Measurements from ENCODE around the gene ZNF316. TPM values are rescaled to one million over a fixed set of nuclear protein-coding genes. Genes with fewer than 3 reads are reported as not detected.

Gene ZNF316
- 1 to 10 TPM in 5 of 6 donors, under 1 TPM in 1; 0.97 to 5.7 (median 1.8) TPM for polyA plus RNA-seq (ENCODE audit: low read depth in 6 of 6)

GRCh38 chr7:6636741-6637543, at the start of gene ZNF316:
Gene ZNF316, plus strand, starts transcription at chr7:6637318. Its CDS starts 5,092 bp downstream, at chr7:6642410.
- H3K9me3 Mint-ChIP-seq = no peaks in the 10 kb centered on the region
- ATAC-seq (ENCODE audit: low read depth in 2 of 2) (peak; percentile 72 to 75), DNase-seq (peak; percentile 79)
- H3K4me3 Mint-ChIP-seq = peak within 1 kb of the TSS; percentile 82 to 93 (median 88)
- H3K36me3 Mint-ChIP-seq = peaks cover 0 to 18% of the 10 kb centered on the region in 2 donors
- H3K27ac Mint-ChIP-seq = peak within 1 kb of the TSS; percentile 89 to 95 (median 91)
- H3K27me3 Mint-ChIP-seq = no peaks in the 10 kb centered on the region
- H3K4me1 Mint-ChIP-seq = peaks cover 32 to 57% (median 32%) of the 10 kb centered on the region in 3 donors

GRCh38 chr7:6588566-6588965, 48.6 kb upstream of the ZNF316 start:
- H3K4me3 Mint-ChIP-seq = peak overlapping the region in 6 of 8 donors; percentile 35 to 87 (median 62)
- DNase-seq (no peak), ATAC-seq (ENCODE audit: low read depth in 2 of 2) (no peak)
- H3K9me3 Mint-ChIP-seq = no peaks in the 10 kb centered on the region
- peaks cover 5 to 6% of the 10 kb centered on the region in 2 donors for H3K36me3 Mint-ChIP-seq
- peaks cover 15 to 18% (median 15%) of the 10 kb centered on the region in 3 donors for H3K4me1 Mint-ChIP-seq
- no peaks in the 10 kb centered on the region for H3K27me3 Mint-ChIP-seq
- H3K27ac Mint-ChIP-seq = peak overlapping the region in 5 of 6 donors; percentile 47 to 95 (median 60)

GRCh38 chr7:6589151-6589828, 47.8 kb upstream of the ZNF316 start:
- Mint-ChIP-seq H3K27me3 (no peaks in the 10 kb centered on the region), H3K27ac (peak overlapping the region in 5 of 6 donors; percentile 80 to 98 (median 96)), H3K4me3 (peak overlapping the region; percentile 63 to 87 (median 80)), H3K4me1 (peaks cover 15 to 22% (median 15%) of the 10 kb centered on the region in 3 donors), H3K36me3 (peaks cover 5 to 6% of the 10 kb centered on the region in 2 donors), H3K9me3 (no peaks in the 10 kb centered on the region)
- DNase-seq = no peak
- no peak for ATAC-seq (ENCODE audit: low read depth in 2 of 2)

GRCh38 chr7:6589829-6590644, 47.1 kb upstream of the ZNF316 start, which contains the start of gene INTS15:
Gene INTS15, plus strand, starts transcription at chr7:6590021. Its CDS starts 263 bp downstream, at chr7:6590284.
- no peaks in the 10 kb centered on the region for H3K9me3 Mint-ChIP-seq

GRCh38 chr7:6590645-6591110, 46.4 kb upstream of the ZNF316 start:
- DNase-seq (no peak), ATAC-seq (ENCODE audit: low read depth in 2 of 2) (no peak)
- no peaks in the 10 kb centered on the region for H3K9me3 Mint-ChIP-seq
- H3K27ac Mint-ChIP-seq = peak overlapping the region; percentile 82 to 94 (median 90)
- peak overlapping the region; percentile 85 to 97 (median 88) for H3K4me3 Mint-ChIP-seq
- no peaks in the 10 kb centered on the region for H3K27me3 Mint-ChIP-seq
- H3K36me3 Mint-ChIP-seq = peaks cover 0 to 4% of the 10 kb centered on the region in 2 donors
- peaks cover 15 to 22% (median 15%) of the 10 kb centered on the region in 3 donors for H3K4me1 Mint-ChIP-seq

More at GRCh38 chr7:6589829-6590644, 47.1 kb upstream of the ZNF316 start, which contains the start of gene INTS15:
- Mint-ChIP-seq H3K27me3 (no peaks in the 10 kb centered on the region), H3K27ac (peak within 1 kb of the TSS; percentile 90 to 98 (median 95)), H3K4me3 (peak within 1 kb of the TSS; percentile 85 to 97 (median 88)), H3K4me1 (peaks cover 15 to 22% (median 15%) of the 10 kb centered on the region in 3 donors), H3K36me3 (peaks cover 2% of the 10 kb centered on the region in 2 donors)
- ATAC-seq (ENCODE audit: low read depth in 2 of 2) = peak; percentile 86 to 87
- DNase-seq = peak; percentile 89

- no peak overlapping the region for H3K4me3 Mint-ChIP-seq
- no peaks in the 10 kb centered on the region for H3K9me3 Mint-ChIP-seq
- peaks cover 0 to 5% of the 10 kb centered on the region in 2 donors for H3K36me3 Mint-ChIP-seq
- no peak for DNase-seq
- no peaks in the 10 kb centered on the region for H3K27me3 Mint-ChIP-seq
- H3K27ac Mint-ChIP-seq = no peak overlapping the region
- H3K4me1 Mint-ChIP-seq = peaks cover 8 to 15% (median 11%) of the 10 kb centered on the region in 3 donors
- ATAC-seq (ENCODE audit: low read depth in 2 of 2) = no peak
These were observed 37.0 kb upstream of the ZNF316 start for GRCh38 chr7:6600093-6600492.

- H3K36me3 Mint-ChIP-seq = peaks cover 0 to 6% of the 10 kb centered on the region in 2 donors
- ATAC-seq (ENCODE audit: low read depth in 2 of 2) = no peak
These were observed 32.7 kb upstream of the ZNF316 start for GRCh38 chr7:6604458-6604857.

GRCh38 chr7:6606866-6607583, 30.1 kb upstream of the ZNF316 start:
- Mint-ChIP-seq H3K9me3 (no peaks in the 10 kb centered on the region), H3K36me3 (peaks cover 0 to 6% of the 10 kb centered on the region in 2 donors), H3K27ac (no peak overlapping the region), H3K4me3 (no peak overlapping the region), H3K27me3 (no peaks in the 10 kb centered on the region), H3K4me1 (peaks cover 10 to 14% (median 12%) of the 10 kb centered on the region in 3 donors)
- ATAC-seq (ENCODE audit: low read depth in 2 of 2) (no peak), DNase-seq (no peak)

More at GRCh38 chr7:6604458-6604857, 32.7 kb upstream of the ZNF316 start:
- no peaks in the 10 kb centered on the region for H3K9me3 Mint-ChIP-seq
- no peak overlapping the region for H3K4me3 Mint-ChIP-seq
- H3K27me3 Mint-ChIP-seq = no peaks in the 10 kb centered on the region
- H3K27ac Mint-ChIP-seq = peak overlapping the region in 1 of 6 donors; percentile 69
- H3K4me1 Mint-ChIP-seq = peaks cover 8 to 13% (median 10%) of the 10 kb centered on the region in 3 donors
- no peak for DNase-seq

- no peak for DNase-seq
- H3K4me3 Mint-ChIP-seq = no peak overlapping the region
- peaks cover 0 to 6% of the 10 kb centered on the region in 2 donors for H3K36me3 Mint-ChIP-seq
- H3K27ac Mint-ChIP-seq = no peak overlapping the region
- no peak for ATAC-seq (ENCODE audit: low read depth in 2 of 2)
- no peaks in the 10 kb centered on the region for H3K27me3 Mint-ChIP-seq
- H3K9me3 Mint-ChIP-seq = no peaks in the 10 kb centered on the region
- peaks cover 4 to 8% (median 8%) of the 10 kb centered on the region in 3 donors for H3K4me1 Mint-ChIP-seq
These were observed 29.5 kb upstream of the ZNF316 start for GRCh38 chr7:6607651-6608051.

GRCh38 chr7:6608081-6608480, 29.0 kb upstream of the ZNF316 start:
- no peaks in the 10 kb centered on the region for H3K9me3 Mint-ChIP-seq
- DNase-seq = no peak
- no peak for ATAC-seq (ENCODE audit: low read depth in 2 of 2)
- H3K4me1 Mint-ChIP-seq = peaks cover 4 to 8% (median 7%) of the 10 kb centered on the region in 3 donors
- peaks cover 0 to 6% of the 10 kb centered on the region in 2 donors for H3K36me3 Mint-ChIP-seq
- no peaks in the 10 kb centered on the region for H3K27me3 Mint-ChIP-seq
- no peak overlapping the region for H3K4me3 Mint-ChIP-seq
- no peak overlapping the region for H3K27ac Mint-ChIP-seq

GRCh38 chr7:6608794-6609193, 28.3 kb upstream of the ZNF316 start:
- no peak overlapping the region for H3K27ac Mint-ChIP-seq
- peak overlapping the region in 1 of 8 donors; percentile 69 for H3K4me3 Mint-ChIP-seq
- ATAC-seq (ENCODE audit: low read depth in 2 of 2) (no peak), DNase-seq (no peak)
- H3K36me3 Mint-ChIP-seq = peaks cover 0 to 6% of the 10 kb centered on the region in 2 donors
- no peaks in the 10 kb centered on the region for H3K9me3 Mint-ChIP-seq
- H3K27me3 Mint-ChIP-seq = no peaks in the 10 kb centered on the region
- peaks cover 4 to 8% (median 7%) of the 10 kb centered on the region in 3 donors for H3K4me1 Mint-ChIP-seq

GRCh38 chr7:6612819-6613218, 24.3 kb upstream of the ZNF316 start:
- DNase-seq (no peak), ATAC-seq (ENCODE audit: low read depth in 2 of 2) (no peak)
- Mint-ChIP-seq H3K4me1 (peaks cover 12 to 24% (median 16%) of the 10 kb centered on the region in 3 donors), H3K27me3 (no peaks in the 10 kb centered on the region), H3K27ac (peak overlapping the region in 1 of 6 donors; percentile 52), H3K9me3 (no peaks in the 10 kb centered on the region), H3K36me3 (no peaks in the 10 kb centered on the region), H3K4me3 (peak overlapping the region in 2 of 8 donors; percentile 53 to 60)

All from naive B cell (primary cell).